Activated effector memory CD4-positive, alpha-beta T cell treated with anti-CD3 and anti-CD28 coated beads, Interleukin-2, amount 50 U/mL, for 16 hours (primary cell): Measurements from ENCODE around the gene NMB.
"Not testable (repeated sequence)": the region's sequence is repeated elsewhere in the genome, so short reads cannot be mapped to it uniquely, and the experiment has no call there.

ENCODE experiments used
- DNase-seq: peaks from one replicate; pipeline ENCODE4 v3.0.0-alpha.2; 2020

The NMB gene

DNA sequence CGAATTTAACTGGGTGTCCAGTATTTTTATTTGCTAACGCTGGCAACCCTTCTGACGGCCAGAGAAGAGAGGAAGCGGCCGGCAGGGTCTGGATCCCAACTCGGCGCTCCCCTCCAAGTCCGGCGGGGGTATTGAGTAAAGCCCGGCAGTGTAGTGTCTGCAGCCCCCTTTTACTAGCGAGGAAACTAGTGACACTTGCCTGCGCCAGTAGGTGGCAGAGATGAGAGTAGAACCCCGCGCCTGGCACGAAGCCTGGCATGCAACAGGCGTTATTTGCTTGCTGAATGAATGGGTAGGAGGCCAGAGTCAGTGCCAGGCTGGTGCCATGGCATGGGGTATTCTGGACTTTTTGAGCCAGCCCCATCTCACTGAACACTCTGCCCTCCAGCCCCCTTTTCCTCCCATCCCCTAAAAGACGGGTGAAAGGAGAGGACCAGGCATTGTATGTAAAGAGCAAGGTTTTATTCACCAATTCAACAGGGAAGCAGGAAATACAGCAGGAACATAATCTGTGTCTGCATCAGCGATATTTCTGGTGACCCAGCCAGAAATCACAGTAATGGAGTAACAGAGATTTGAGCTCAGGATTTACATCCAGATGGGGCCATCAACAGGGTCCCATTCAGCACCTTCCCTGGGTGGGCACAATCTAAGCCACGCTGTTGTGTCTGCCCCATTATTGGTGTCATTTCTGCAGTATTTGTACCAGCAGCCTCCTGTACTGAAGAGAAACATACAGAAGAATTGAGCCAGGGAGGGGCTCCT lies 3.1 kb downstream of the NMB start:
- peak; percentile 92 for DNase-seq

DNA sequence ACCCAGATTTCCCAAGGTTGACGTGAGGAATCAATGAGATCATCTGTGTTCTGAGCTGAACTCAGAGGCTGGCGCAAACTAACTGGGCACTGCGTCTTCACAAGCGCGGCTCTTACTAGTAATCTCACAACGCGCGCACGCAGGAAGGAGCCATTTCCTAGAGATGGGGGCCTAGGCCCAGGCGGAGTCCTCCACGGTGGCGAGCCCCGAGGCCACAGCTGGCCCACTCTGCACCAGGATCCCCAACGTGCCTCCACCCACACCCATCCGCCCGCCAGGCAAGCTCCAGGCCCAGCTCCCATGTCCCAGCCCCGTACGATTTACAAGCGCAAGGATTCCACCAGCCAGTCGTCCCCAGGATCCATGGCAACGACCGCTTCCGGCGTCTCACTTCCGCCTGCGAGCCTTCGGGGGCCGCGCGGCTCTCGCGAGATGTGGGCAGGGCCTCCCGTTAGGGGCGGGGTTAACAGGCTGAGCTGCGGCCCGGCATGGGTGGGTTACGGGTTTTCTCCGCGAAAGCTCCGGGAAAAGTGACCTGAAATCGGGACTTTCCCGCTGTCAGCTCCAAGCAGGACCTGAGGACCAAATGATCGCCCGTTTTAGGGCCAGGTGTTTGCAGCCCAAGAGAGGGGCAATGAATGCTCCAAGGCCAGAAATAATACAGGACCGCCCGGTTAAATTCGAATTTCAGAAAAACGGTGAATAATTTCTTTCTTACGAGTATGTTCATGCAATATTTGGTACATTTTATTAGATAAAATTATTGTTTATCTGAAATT lies 3.9 kb downstream of the NMB start, which contains the start of gene WDR73:
WDR73 (minus strand) TSS at position 374 of the 779 bp plus-strand sequence; CDS start at position 365, 9 bp downstream.
- peak; percentile 99 for DNase-seq

DNA sequence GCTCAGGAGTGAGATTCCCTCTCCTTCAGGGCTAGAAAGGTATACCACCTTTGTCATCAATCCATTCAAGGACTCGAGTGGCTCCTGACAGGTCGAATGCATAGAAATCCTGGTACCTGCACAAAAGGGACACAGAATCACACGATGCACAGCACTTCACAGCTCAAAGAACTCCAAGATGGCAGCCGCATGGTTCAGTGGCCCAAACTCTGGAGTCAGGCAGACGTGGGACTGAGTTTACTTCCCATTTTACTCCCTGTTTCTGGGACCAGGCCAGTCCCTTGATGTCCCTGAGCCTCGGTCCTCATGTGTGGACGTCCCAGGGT lies 4.5 kb downstream of the NMB start:
- no peak for DNase-seq

DNA sequence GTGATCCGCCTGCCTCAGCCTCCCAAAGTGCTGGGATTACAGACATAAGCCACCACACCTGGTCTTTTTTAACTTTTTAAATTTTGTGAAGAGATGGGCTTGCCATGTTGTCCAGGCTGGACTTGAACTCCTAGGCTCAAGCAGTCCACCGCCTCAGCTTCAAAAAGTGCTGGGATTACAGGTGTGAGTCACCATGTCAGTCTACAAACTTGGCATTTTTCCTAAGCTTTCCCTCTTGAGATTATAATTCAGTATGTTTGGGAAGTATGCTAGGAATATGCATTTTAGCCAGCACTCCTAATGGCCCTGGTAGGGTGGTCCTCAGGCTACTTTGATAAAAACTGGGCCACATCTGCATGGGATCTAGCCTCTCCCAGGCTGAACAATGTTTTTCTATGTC lies 8.3 kb downstream of the NMB start:
- DNase-seq: peak; percentile 25

DNA sequence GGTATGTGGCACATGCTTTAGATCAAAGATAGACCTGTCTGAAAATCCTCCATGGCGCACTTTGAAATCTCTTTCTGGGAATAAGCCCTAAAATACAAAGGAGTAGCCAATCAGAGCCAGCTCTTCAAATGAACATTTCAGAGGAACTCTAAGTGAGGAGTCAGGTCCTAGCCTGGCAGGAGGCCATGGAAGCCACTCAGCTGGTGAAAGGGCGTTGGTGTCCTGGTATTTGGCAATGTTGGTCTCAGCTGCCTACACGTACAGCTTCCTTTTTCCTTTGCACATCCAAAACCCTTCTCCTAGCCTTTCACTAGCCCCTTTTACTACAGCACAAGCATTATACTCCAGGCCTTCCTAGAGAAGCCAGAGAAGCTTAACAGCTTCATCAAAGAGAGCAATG lies 9.5 kb downstream of the NMB start:
- DNase-seq: peak; percentile 39

DNA sequence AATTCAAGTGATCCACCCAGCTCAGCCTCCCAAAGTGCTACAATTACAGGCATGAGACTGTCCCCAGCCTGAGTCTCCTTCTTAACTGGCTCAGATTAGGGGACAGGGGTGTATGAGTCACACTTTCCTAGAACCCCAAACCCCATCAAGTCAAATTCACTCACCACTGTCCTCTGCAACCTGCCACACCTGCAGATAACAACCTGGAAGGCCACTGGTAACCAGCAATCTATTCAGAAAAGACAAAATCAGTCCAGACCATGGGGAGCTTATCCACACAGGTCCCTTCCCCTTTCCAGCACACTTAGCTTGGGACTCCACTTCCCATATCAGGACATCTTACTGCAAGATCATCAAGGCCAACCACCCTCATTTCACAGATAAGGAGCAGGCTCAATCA lies 10.3 kb downstream of the NMB start:
- peak; percentile 9 for DNase-seq

DNA sequence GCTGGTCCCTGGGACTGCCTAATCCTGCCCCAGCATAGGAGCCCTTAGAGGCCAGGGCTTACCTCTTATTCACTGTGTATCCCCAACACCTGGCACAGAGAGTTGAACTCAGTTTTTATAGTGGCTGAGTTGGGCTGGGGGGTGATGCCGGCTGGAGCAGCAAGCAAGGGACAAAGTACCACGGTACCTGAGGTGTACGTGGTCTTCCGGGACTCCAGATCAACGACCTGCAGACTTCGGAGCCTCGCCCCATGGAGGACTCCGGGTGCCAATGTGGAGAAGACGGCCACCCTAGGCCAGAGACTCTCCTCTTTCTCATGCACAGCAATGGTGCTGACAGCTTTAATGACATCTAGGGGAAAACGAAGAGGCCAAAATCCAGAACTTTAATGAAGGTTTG lies 12.0 kb downstream of the NMB start:
- DNase-seq: peak; percentile 44

DNA sequence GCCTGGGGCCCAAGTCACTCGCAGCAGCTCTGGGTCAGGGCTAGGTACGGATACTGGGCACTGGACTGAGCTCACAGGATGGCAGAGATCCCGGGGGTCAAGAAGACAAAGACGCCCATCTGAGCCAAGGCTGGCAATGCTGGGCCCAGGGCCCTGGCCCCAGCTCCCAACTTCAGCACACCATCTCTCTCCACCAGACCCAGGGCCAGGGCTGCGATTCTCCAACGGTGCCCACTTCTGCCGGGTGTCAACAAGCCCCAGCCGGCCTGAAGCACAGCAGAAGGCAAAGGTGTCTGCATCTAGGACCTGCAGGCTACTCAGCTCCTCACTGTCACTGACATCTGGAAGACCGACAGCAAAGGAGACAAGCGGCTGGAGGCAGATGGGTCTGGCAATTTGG lies 12.5 kb downstream of the NMB start:
- DNase-seq: peak; percentile 61

DNA sequence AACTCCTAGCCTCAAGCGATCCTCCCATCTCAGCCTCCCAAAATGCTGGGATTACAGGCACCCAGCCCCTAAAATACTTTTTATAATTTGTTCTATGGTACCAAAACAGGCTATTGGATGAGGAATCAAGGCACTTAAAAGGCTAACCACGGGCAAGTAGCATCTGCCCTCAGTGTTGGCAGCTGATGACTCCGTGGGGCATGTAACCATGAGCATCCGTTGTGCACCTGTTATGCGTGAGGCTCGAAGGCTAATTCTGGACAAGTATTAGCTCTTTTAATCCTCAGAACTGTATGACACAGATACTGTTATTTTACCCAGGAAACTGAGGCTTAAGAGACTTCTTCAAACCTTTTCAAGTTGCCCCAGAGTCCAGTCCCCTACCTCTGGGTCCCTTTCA lies 14.2 kb downstream of the NMB start:
- peak; percentile 30 for DNase-seq

DNA sequence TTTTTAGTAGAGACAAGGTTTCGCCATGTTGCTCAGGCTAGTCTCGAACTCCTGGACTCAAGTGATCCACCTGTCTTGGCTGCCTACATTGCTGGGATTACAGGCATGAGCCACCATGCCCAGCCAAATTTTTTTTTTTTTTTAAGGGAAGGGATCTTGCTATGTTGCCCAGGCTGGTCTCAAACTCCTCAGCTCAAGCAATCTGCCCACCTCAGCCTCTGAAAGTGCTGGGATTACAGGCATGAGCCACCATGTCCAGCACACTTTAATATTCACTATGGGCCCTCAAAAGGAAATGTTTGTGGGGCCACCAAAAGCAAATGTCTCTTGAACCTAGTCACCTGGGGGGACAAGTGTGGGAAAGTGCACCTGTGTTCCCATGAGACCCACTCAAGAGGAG lies 15.4 kb downstream of the NMB start:
- not testable (repeated sequence) for DNase-seq

DNA sequence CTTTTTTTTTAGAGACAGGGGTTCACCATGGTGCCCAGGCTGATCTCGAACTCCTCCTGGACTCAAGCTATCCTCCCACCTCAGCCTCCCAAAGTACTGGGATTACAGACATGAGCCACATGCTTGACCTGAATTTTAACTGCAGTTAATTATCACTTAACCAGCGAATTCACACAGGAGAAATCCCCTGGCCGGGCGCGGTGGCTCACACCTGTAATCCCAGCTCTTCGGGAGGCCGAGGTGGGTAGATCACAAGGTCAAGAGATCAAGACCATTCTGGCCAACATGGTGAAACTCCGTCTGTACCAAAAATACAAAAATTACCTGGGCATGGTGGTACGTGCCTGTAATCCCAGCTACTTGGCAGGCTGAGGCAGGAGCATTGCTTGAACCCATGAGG lies 16.1 kb downstream of the NMB start:
- peak; percentile 53 for DNase-seq

DNA sequence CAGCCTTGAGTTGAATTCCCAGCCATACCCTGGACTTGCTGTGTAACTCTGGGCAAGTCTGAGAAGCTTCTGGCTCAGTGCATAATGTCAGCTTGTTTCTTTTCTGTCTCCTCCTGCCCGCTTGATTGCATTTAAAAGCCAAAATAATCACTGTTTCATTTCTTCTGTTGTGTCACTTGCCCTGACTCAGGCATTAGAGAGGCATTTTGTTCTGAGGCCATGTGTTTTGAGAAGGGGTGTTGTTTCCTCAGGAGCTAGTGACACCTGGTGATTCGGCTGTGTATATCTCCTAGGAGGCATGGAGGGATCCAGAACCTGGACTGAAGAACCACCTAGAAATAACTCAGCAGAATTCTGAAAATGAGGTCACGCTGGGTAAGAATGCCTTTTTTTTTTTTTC lies 19.9 kb downstream of the NMB start:
- DNase-seq: no peak

DNA sequence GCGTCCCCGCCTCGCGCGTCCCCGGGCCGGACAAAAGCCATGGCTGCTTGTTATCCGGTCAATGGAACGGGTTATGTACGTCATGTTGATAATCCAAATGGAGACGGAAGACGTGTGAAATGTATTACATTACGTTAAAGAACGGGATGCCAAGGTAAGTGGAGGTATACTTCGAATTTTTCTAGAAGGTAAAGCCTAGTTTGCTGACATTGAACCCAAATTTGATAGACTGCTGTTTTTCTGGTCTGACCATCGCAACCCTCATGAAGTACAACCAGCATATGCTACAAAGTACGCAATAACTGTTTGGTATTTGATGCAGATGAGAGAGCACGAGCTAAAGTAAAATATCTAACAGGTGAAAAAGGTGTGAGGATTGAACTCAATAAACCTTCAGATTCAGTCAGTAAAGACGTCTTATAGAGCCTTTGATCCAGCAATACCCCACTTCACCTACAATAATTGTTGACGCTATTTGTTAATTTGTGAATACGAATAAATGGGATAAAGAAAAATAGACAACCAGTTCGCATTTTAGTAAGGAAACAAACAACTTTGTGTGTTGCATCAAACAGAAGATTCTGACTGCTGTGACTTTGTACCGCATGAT lies 23.7 kb downstream of the NMB start:
- DNase-seq: no peak

DNA sequence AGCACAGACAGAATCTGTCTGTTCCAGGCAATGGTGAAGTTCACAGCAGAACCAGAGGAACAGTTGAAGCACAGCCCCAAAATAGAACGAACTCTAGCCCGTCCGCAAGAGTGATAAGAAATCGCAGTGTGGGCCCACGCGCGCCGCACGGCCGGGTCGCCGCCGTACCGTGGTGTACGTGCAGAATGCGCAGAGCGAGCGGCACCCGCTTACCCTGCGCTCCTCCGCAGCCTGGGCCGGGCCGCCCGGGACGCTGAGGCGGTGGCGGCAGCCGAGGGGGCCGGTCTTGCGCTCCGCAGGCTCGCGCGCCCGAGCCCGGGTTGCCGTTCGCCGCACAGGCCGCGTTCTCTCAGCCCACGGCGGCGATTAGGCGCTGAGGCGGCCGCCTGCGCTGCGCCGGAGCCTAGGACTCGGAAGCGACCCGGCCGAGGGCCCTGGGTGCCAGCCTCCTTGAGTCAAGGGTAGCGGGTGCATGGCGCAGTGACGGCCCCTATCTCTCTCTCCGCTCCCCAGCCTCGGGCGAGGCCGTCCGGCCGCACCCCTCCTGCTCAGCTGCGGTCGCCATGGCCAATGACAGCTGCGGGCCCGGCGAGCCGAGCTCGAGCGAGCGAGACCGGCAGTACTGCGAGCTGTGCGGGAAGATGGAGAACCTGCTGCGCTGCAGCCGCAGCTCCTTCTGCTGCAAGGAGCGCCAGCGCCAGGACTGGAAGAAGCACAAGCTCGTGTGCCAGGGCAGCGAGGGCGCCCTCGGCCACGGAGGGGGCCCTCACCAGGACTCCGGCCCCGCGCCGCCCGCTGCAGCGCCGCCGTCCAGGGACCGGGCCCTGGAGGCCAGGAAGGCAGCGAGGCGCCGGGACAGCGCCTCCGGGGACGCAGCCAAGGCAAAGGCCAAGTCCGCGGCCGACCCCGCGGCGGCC lies 24.4 kb downstream of the NMB start:
- peak; percentile 89 for DNase-seq

DNA sequence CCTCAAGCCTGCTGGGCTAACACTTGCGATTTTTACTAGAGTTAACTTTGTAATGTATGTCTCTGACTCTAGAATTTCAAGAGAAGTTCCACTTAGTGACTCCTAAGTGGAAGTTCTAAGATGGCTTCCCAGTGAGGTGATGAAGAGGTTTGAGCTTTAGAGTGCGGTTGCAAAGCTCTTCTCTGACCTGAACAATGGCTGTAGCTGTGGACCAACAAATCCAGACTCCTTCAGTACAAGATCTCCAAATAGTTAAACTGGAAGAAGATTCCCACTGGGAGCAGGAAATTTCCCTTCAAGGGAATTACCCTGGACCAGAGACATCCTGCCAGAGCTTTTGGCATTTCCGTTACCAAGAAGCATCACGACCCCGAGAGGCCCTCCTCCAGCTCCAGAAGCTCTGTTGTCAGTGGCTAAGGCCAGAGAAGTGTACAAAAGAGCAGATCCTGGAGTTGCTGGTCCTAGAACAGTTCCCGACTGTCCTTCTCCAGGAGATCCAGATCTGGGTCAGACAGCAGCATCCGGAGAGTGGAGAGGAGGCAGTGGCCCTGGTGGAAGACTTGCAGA lies 26.2 kb downstream of the NMB start:
- DNase-seq: no peak

DNA sequence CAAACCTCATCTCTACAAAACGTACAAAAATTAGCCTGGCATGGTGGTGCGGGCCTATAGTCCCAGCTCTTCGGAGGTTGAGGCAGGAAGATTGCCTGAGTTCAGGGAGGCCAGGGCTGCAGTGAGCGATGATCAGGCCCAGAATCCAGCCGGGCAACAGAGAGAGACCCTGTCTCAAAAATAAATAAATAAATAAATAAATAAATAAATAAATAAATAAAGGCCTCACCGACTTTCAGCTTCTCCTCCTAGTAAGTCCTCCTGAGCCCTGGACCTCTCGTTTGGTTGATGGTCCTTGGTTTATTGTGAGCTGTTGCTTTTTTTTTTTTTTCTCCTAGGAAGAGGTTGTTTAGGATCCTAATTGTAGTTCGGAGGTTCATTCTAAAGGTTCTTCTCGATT lies 29.0 kb downstream of the NMB start:
- no peak for DNase-seq

DNA sequence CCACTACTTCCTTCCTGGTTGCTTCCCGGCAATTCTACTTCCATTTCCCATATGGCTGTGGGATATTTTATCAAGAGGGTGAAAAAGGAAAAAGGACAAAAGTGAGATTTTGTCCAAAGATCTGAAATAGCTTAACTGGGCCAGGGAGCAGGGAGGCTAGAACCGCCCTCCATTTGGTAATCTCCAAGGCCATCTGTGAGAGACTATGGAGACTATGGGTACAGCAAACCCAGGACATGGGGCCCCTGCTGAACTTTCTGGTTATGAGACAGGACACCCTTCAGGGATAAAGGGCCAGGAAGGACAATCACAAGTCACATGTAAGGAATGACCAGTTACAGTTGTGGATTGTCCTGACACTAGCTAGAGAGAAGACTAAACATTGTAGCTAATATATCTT lies 32.9 kb downstream of the NMB start:
- no peak for DNase-seq

DNA sequence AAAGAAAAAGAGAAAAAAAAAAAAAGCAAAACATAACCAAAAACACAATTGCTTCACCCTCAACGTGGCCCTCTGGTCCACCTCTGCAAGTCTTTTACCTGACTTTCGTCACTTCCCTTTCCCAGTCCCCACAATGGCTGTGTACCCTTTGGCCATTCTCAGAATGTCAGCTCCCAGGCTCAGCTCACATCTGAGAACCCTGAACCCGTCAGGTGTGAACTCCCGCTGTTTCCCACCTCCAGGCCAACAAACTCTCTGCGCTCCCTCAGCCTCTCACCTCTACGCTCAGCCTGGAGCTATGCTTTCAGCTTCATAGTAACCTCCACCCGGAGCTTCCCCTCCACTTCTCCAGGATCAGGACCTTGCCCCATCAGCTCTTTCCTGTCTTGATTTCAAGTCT lies 33.6 kb downstream of the NMB start:
- no peak for DNase-seq

DNA sequence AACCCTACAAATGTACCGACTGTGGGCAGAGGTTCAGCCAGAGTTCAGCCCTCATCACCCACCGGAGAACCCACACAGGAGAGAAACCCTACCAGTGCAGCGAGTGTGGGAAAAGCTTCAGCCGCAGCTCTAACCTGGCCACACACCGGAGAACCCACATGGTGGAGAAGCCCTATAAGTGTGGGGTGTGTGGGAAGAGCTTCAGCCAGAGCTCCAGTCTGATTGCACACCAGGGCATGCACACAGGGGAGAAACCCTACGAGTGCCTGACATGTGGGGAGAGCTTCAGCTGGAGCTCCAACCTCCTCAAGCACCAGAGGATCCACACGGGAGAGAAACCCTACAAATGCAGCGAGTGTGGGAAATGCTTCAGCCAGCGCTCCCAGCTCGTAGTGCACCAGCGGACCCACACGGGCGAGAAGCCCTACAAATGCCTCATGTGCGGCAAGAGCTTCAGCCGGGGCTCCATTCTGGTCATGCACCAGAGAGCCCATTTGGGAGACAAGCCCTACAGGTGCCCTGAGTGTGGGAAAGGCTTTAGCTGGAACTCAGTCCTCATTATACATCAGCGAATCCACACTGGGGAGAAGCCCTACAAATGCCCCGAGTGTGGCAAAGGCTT lies 36.5 kb downstream of the NMB start:
- peak; percentile 60 for DNase-seq

DNA sequence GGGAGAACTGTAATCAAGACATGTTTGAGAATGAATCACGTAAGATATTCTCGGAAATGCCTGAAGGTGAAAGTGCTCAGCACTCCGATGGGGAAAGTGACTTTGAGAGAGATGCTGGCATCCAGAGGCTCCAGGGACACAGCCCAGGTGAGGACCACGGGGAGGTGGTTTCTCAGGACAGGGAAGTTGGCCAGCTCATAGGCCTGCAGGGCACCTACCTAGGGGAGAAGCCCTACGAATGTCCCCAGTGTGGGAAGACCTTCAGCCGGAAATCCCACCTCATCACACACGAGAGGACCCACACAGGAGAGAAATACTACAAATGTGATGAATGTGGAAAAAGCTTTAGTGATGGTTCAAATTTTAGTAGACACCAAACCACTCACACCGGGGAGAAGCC lies 37.4 kb downstream of the NMB start:
- DNase-seq: peak; percentile 38

DNA sequence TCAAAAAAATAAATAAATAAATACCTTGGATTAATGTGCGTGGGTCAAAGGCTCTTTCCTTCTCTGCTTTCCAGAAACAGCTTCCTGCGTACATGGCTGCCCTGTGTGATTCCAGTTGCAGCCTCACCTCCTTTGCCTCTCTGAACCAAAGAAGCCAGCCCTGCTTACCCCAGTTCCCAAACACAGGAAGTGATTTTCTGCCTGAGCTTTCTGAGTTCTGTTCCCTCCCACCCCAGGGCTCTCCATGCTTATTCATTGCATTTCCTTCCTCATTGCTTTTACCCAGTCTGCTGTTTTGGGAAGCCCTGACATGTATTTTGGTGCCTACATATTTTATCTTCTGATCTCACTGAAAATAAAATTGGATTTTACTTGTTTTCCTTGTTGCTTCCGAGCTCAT lies 41.8 kb downstream of the NMB start:
- no peak for DNase-seq

DNA sequence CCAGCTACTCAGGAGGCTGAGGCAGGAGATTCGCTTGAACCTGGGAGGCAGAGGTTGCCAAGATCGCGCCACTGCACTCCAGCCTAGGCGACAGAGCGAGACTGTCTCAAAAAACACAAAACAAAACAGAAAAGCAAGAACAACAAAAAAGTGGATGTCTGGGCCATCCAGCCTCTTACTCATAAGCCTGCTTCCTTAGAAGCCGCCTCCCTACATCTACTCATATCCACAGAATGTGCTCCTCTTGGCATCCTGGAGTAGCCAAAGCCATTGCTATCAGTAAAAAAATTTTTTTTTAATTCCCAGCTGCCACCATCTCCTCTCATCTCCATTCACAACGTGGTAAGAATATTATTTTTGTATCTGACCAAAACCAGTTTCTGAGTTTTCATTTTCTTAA lies 46.4 kb downstream of the NMB start:
- no peak for DNase-seq
